ENCODE measurements around the gene SATB2. TPM values are rescaled to one million over a fixed set of nuclear protein-coding genes. Genes with fewer than 3 reads are reported as not detected.

The SATB2 gene
- 100 to 1,000 TPM in 1 of 4 donors, 10 to 100 TPM in 3; 62.0 to 104 (median 91.1) TPM for total RNA-seq

DNA sequence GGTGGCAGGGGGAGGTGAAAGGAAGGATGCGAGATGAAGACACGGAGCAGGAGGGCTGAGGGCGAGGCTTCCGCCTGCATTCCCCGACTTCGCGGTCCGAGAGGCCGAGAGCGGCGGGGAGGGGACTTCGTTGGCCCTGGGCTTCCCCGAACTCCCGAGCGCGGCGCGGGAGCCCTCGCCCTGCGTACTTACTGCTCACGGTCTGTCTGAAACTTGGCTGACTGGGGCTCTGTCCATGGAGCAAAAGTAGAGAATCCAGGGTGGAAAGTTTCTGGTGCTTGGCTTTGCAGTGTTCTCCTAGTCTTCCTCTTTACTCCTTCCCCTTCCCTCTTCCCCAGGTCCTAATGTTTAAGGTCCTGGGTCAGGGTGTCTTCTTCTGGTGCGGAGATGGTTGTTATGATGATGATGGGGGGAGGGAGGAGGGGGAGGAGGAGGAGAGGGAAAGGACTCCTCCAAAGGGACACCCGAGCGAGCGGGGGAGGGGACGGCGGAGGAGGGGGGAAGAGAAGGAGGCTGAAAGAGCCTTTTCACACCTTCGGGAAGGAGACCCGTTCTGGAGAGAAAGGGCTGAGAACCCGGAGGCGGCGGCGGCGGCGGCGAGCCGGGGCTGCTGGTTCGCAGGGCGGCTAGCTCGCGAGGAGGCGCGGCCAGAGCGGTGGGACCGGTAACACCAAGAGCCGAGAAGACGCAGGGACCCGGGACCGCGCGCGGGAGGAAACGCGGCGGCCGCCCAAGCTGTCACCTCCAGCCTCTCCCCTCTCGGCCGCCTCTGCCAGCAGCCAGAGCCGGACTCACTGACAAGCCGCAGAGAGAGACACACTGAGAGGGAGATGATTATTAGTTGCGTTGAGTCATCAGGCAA lies at the start of gene SATB2:
SATB2 (minus strand) TSS at position 793 of the 862 bp plus-strand sequence. CDS start 1,902 bp downstream, outside the sequence.
- TF ChIP-seq, protein P1, sequence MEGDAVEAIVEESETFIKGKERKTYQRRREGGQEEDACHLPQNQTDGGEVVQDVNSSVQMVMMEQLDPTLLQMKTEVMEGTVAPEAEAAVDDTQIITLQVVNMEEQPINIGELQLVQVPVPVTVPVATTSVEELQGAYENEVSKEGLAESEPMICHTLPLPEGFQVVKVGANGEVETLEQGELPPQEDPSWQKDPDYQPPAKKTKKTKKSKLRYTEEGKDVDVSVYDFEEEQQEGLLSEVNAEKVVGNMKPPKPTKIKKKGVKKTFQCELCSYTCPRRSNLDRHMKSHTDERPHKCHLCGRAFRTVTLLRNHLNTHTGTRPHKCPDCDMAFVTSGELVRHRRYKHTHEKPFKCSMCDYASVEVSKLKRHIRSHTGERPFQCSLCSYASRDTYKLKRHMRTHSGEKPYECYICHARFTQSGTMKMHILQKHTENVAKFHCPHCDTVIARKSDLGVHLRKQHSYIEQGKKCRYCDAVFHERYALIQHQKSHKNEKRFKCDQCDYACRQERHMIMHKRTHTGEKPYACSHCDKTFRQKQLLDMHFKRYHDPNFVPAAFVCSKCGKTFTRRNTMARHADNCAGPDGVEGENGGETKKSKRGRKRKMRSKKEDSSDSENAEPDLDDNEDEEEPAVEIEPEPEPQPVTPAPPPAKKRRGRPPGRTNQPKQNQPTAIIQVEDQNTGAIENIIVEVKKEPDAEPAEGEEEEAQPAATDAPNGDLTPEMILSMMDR (IDR thresholded peaks at IDR 0.05): no peak
- peak in 1 of 2 donors; percentile 34 for TF ChIP-seq POLR2A (IDR thresholded peaks at IDR 0.05)
- Histone ChIP-seq H3K4me3 (peak within 1 kb of the TSS; percentile 59 to 91 (median 74)), H3K27ac (peak within 1 kb of the TSS; percentile 64 to 90 (median 76)), H3K36me3 (no peaks in the 10 kb centered on the region), H3K4me1 (peaks cover 0 to 26% (median 7%) of the 10 kb centered on the region in 4 donors), H3K9me3 (peaks cover 0 to 8% (median 0%) of the 10 kb centered on the region in 4 donors), H3K27me3 (peaks cover 0 to 22% of the 10 kb centered on the region in 2 donors)
- peak in 2 of 3 donors; percentile 59 to 74 for DNase-seq

DNA sequence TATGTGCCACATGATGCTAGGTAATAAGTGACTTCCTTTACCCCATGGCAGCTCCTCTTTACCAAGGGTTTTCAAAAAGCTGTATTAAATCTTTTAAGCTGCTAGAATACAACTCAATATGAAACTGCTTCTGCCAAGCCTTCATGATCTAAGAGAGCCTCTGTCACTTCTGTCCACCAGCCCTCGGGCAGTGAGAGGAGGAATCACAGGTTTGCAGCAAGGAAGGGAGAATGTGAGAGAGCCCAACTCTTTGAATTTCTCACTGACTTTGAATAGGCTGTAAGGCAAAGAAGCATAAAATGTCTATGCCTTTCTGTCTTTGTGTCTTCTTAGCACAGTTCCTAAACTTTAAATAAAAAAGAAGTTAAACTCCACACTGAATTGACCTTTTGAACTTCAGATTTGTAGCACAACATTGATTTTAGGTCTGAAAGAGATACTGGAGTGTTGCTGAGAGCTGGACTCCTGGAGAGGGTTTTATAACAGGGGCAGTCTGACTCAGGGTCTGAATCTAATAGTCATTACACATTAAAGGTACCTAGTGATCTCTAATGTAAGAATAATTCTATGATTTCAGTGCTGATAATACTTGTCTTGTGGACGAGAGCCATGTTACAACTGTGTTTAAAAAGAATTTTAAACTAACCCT lies 48.1 kb upstream of the SATB2 start:
- H3K4me3 ChIP-seq: no peak overlapping the region
- no peaks in the 10 kb centered on the region for H3K4me1 ChIP-seq
- no peaks in the 10 kb centered on the region for H3K27me3 ChIP-seq
- no peaks in the 10 kb centered on the region for H3K36me3 ChIP-seq
- H3K27ac ChIP-seq: no peak overlapping the region
- H3K9me3 ChIP-seq: no peaks in the 10 kb centered on the region
- no peak for DNase-seq
- TF ChIP-seq, protein P1 (IDR thresholded peaks at IDR 0.05): no peak
- no peak for TF ChIP-seq POLR2A (IDR thresholded peaks at IDR 0.05)

DNA sequence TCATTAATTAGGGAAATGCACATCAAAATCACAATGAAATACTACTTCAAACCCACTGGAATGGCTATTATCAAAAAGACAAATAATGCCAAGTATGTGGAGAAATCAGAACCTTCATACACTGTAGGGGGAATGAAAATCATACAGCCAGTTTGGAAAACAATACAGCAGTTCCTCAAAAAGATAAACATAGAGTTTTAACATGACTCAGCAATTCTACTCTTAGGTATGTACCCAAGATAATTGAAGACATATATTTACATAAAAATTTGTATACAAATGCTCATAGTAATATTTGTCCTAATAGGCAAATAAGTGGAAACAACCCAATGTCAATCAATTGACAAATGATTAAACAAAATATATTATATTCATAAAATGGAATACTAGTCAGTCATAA lies 45.4 kb upstream of the SATB2 start:
- Histone ChIP-seq H3K4me3 (no peak overlapping the region), H3K27ac (no peak overlapping the region), H3K4me1 (no peaks in the 10 kb centered on the region), H3K36me3 (no peaks in the 10 kb centered on the region), H3K27me3 (no peaks in the 10 kb centered on the region), H3K9me3 (no peaks in the 10 kb centered on the region)
- DNase-seq: no peak
- TF ChIP-seq, protein P1 (IDR thresholded peaks at IDR 0.05): no peak
- TF ChIP-seq POLR2A (IDR thresholded peaks at IDR 0.05): no peak

DNA sequence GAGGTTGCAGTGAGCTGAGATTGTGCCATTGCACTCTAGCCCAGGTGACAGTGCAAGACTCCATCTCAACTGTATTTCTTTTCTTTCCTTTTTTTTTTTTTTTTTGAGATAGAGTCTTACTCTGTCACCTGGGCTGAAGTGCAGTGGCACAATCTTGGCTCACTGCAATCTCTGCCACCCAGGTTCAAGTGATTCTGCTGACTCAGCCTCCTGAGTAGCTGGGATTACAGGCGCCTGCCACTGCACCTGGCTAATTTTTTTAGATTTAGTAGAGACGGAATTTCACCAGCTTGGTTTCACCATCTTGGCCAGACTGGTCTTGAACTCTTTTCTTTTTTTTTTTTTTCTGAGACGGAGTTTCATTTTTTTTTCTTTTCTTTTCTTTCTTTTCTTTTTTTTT lies 41.3 kb upstream of the SATB2 start:
- Histone ChIP-seq H3K27me3 (no peaks in the 10 kb centered on the region), H3K4me3 (no peak overlapping the region), H3K9me3 (no peaks in the 10 kb centered on the region), H3K36me3 (no peaks in the 10 kb centered on the region), H3K4me1 (no peaks in the 10 kb centered on the region), H3K27ac (no peak overlapping the region)
- DNase-seq: no peak
- TF ChIP-seq POLR2A (IDR thresholded peaks at IDR 0.05): no peak
- TF ChIP-seq, protein P1 (IDR thresholded peaks at IDR 0.05): no peak

DNA sequence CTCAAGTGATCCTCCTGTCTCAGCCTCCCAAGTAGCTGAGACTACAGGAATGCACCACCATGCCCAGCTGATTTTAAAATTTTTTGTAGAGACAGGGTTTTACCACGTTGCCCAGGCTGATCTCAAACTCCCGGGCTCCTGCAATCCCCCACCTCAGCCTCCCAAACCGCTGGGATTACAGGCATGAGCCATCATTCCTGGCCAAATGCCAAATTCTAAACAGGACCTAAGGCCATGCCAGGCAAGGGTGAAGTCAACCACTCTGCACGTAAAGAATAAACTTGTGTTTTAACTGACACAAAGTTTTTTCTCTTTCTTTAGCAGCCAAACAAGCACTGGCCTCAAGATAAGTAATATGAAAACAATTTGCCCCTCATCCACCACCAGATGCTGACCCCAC lies 37.4 kb upstream of the SATB2 start:
- H3K27ac ChIP-seq: no peak overlapping the region
- H3K36me3 ChIP-seq: no peaks in the 10 kb centered on the region
- no peak overlapping the region for H3K4me3 ChIP-seq
- no peak for TF ChIP-seq POLR2A (IDR thresholded peaks at IDR 0.05)
- TF ChIP-seq, protein P1 (IDR thresholded peaks at IDR 0.05): no peak
- H3K4me1 ChIP-seq: no peaks in the 10 kb centered on the region
- no peaks in the 10 kb centered on the region for H3K27me3 ChIP-seq
- no peak for DNase-seq
- no peaks in the 10 kb centered on the region for H3K9me3 ChIP-seq
